GM19025 (cell line): ENCODE results near the gene KRT9.
"Not testable (repeated sequence)": the region's sequence is repeated elsewhere in the genome, so short reads cannot be mapped to it uniquely, and the experiment has no call there.

Source experiments
- ATAC-seq: cut with Tn5 transposase; IDR thresholded peaks from one replicate; pipeline ENCODE4 v1.9.1; 2021; ENCODE audit warnings: mild to moderate bottlenecking, low read depth, moderate library complexity; ENCODE audit not compliant: unreplicated experiment

The KRT9 gene

GRCh38 chr17:41580244-41580575, 8.4 kb upstream of the KRT9 start:
- ATAC-seq: no peak

DNA sequence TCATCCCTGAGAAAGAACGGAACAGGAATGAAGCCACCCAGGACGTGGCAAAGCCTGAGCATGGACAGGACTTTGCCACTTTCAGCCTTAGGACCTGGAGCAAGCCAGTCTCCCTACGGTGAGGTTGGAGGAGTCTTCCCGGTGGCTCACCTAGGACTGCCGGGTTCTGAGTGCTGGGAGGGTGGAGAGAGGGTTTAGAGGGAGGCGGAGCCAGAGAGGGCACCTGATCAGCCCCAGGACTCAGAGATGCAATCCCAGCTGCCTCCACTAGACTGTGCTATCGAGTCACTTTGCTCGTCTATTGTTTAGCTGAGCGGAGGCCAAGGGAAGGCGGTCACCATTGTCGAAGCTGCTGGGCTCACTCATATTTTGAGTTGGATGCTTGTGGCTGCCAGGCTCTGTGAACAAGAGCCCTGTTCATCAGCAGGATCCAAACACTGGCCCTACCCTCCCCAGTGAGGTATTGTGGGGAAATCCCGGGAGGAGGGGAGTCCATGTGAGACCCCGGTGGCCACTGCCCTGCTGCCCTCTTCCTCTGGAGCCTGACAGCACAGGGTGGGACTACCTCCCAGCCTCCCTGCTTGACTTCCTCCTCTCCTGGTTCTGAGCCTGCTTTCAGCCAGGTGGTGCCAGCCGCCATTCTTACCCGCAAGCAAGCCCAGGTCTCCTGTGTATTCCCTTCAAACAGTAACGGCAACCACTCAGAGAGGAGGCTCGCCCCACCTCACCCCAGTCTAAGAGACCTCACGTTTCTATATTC, 7.8 kb upstream of the KRT9 start:
- ATAC-seq: no peak

GRCh38 chr17:41578971-41579370, 7.1 kb upstream of the KRT9 start:
- no peak for ATAC-seq

DNA sequence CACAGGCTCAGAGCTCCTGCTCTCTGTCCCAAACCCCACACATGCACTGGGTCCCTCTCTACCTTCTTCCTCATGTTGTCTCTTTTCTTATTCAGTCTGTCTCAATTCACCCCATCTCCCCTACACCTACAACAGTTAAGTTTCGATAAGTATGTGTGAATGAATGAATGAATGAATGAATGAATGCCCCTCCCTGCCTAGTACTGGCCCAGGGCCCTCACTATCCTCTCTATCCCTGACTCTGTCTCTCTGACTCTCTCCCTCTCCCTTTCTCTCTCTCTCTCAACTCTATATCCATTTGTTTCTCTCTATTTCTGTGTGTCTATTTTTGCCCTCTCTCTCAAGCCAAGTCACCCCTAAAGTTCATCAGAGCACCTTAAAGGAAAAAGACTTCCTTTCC, 6.7 kb upstream of the KRT9 start:
- no peak for ATAC-seq

DNA sequence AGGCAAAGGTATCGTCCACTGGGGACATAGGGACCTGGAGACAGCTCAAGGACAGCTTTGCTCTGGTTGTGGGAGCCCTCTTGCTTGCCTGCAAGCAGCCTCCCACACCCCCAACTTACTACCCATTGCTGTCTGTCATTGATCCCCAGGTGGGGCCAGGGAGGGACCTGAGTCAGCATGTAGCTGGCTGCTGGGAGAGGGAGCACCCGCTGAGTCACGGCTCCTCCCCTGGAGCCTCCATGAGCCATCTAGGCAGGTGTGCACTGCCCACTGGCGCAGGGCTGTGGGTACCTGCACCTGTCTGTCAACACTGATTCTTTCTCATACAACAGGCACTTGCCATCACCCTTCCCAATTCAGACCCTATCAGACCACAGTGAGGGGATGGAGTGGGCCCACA, 4.9 kb upstream of the KRT9 start:
- not testable (repeated sequence) for ATAC-seq

DNA sequence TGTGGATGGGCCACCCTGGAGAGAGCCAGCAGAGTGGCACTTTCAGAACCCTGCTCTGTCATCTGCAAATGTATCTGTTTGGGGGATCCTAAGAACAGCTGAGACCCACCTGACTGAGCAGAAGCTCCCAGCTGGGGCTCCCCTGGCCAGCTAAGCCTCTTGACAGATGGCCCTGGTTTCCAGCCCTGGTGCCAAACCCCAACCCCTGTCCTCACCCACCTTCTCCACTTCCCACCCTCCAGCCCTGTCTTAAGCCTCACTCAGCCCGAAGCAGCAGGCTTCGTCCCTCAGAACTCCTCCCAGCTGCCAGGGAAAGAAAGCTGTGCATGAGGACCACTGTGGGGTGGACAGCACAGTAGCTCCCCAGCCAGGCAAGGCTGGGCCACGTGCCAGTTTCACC, 3.5 kb upstream of the KRT9 start:
- ATAC-seq: no peak

- ATAC-seq: no peak
These were observed 4.5 kb downstream of the KRT9 start for GRCh38 chr17:41567317-41567716.

- ATAC-seq: no peak
These were observed 6.5 kb downstream of the KRT9 start for GRCh38 chr17:41565338-41565737.

DNA sequence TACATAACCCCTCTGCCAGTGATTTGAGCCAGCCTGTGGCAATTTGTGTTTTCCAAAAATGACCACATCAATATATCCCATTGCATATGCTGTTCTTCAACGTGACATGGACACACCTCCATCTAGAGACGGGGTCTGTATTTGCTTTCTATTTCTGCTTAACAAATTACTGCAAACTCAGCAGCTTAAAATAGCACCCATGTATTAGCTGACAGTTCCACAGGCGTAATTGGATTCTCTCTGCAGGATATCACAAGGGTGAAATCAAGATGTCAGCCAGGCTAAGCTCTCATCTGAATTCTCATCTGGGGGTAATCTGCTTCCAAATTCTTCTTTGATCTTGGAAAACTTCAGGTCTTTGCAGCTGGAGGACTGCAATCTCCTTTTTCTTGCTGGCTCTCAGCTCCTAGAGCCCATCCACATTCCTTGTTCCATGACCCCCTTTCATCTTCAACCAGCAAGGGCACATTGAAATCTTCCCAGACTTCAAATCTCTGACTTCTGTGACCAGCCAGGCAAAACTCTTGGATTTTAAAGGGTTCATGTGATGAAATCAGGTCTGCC, 8.2 kb downstream of the KRT9 start:
- ATAC-seq: no peak

DNA sequence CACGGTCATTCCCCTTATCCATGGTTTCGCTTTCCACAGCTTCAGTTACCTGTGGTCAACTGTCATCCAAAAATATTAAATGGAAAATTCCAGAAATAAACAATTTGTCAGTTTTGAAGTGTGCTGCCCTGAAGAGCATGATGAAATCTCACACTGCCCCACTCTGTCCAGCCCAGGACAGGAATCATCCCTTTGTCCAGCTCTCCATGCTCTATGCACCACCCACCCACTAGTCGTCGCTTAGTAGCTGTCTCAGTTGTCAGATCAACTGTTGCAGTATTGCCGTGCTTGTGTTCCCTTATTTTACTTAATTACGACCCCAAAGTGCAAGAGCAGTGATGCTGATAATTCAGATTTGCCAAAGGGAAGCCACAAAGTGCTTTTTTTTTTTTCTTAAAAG, 10.3 kb downstream of the KRT9 start:
- ATAC-seq: no peak

DNA sequence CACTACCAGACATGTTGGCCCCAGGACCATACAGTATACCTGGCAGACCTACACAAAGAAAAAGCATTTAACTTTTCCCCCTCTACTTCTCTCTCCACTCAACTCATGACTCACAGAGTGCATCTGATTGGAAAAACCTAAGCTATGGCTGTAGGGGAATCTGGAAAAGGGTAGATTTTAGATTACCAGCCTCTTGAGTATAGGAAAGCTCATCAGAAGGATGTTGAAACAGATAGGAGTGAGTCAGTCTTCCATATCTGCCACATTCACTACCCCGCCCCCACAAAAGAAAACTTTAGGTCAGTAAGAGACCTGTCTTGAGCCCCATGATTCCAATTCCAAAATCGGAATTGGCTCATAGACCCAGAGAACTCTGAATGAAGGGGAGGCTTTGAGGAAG, 12.3 kb downstream of the KRT9 start:
- ATAC-seq: no peak

DNA sequence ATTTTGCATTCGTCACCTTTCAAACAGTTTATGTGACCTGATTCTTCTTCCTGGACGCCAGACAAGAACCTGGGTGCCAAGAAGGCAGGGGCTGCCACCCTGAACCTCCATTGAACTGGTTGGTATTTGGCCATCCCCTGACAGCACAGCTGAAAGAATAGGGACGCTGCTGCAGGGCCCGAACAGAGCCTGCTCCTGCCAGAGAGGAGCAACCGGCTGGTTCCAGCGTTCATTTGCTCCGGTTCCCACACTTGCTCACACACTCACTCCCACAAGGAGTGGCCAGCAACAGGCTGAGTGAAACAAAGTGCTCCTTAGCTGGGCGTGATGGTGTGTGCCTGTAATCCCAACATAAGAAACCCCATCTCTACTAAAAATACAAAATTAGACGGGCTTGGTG, 14.9 kb downstream of the KRT9 start:
- ATAC-seq: no peak

GRCh38 chr17:41556306-41556705, 15.6 kb downstream of the KRT9 start:
- ATAC-seq: no peak

DNA sequence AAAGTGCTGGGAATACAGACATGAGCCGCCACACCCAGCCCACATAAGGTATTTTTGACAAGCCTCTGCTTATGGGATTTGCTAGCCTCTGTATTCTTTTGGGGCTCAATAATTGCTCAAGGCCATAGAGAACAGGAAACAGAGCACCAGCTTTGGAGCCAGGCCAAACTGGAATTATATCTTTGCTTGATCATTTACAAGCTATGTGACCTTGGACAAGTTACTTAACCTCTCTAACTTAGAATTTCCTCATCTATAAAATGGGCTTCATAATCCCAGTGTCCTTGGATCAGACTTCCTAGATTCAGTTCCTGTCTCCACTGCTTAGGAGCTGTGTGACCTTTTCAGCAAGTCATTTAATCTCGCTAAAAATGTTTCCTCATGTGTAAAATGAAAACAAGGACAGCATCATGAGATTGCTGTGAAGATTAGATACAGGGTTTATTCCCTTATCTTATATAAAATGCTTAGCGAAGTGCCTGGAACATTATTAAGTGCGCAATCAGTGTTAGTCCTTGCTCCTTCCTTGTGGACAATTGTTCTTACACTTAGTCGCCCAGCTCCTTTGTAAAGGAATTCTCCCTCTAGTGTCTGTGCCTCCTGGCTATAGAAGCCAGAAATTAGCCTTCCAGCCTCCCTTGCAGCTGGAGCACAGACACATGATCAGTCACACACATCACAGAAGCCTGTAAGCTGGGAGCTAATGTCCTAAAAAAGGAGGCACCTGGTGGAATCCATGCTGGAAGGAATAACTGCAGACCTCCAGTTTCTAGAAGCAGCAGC, 16.6 kb downstream of the KRT9 start:
- ATAC-seq: no peak

DNA sequence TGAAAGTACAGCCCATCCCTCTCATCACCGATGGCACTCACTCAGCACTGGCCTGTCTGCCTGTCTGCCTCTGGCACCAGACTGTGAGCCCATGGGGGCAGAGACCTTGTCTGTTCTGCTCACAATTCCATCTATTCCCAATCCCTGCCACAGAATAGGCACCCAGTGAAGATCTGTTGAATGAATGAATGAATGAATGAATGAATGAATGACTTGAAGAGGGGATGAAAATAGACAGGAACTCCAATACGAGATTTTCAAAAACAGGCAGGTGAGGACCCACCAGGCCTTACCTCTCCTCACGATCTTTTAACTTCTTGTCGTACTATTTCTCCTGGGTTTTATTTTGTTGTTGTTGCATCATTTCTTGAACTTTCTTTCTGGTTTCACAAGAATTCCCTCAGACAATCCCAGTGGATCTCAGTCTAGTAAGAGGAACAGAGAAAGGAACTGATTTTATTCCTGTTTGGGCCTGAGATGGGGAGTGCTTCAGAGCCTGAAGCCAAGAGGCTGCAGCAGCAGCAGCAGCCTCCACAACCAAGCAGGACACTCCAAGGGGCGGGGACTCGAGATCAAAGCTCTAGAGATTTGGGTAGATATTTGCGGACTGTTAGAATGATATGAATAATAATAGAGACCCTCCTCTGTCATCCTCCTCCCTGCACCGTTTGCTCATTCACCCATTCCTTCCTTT, 17.7 kb downstream of the KRT9 start:
- ATAC-seq: no peak

GRCh38 chr17:41553176-41553575, 18.7 kb downstream of the KRT9 start:
- ATAC-seq: no peak

GRCh38 chr17:41552455-41552854, 19.4 kb downstream of the KRT9 start:
- ATAC-seq: no peak

GRCh38 chr17:41551365-41551764, 20.5 kb downstream of the KRT9 start:
- ATAC-seq: no peak

- no peak for ATAC-seq
These were observed 22.2 kb downstream of the KRT9 start for GRCh38 chr17:41549596-41550039.

GRCh38 chr17:41548844-41549595, 22.8 kb downstream of the KRT9 start:
- no peak for ATAC-seq
